T-helper 17 cell (primary cell): ENCODE measurements around the gene STK11. TPM values are rescaled to one million over a fixed set of nuclear protein-coding genes. Genes with fewer than 3 reads are reported as not detected.

Experiments used
- ATAC-seq: fragments of 150-1000 bp; cut with Tn5 transposase; 2 replicates; pipeline ENCODE4 v1.10.0; 2021; ENCODE audit warnings: mild to moderate bottlenecking, moderate library complexity
- DNase-seq, 3 donors: peaks; one replicate each; pipeline versions ENCODE4 v3.0.0 to v3.0.0-alpha.2; 2020 to 2021
- H3K9me3 ChIP-seq: one replicate; pipeline ENCODE4 v1.7.0; 2013; ENCODE audit warnings: low read length, mild to moderate bottlenecking; ENCODE audit not compliant: control insufficient read depth, poor library complexity, severe bottlenecking
- H3K27ac Mint-ChIP-seq: one replicate; pipeline ENCODE4 v1.8.0; 2022; ENCODE audit warnings: mild to moderate bottlenecking, moderate library complexity, mixed read lengths
- H3K27me3 Mint-ChIP-seq: one replicate; pipeline ENCODE4 v1.8.0; 2022; ENCODE audit warnings: mixed read lengths
- H3K36me3 Mint-ChIP-seq: one replicate; pipeline ENCODE4 v1.8.0; 2022; ENCODE audit warnings: low read depth, mixed read lengths
- H3K4me1 Mint-ChIP-seq: one replicate; pipeline ENCODE4 v1.8.0; 2022; ENCODE audit warnings: mild to moderate bottlenecking, mixed read lengths
- H3K4me3 Mint-ChIP-seq: one replicate; pipeline ENCODE4 v1.8.0; 2022; ENCODE audit warnings: mild to moderate bottlenecking, moderate library complexity, mixed read lengths
- total RNA-seq, 4 donors: library from RNA in 2 of 4; stranded (reverse) in 2 of 4; gene quantifications; one replicate each; pipeline ENCODE4 v1.2.3 and lab custom pipeline; 2022 to 2026

The STK11 gene
- total RNA-seq, 2 donors from 2014 or later, result 70.0 to 70.4 TPM

DNA sequence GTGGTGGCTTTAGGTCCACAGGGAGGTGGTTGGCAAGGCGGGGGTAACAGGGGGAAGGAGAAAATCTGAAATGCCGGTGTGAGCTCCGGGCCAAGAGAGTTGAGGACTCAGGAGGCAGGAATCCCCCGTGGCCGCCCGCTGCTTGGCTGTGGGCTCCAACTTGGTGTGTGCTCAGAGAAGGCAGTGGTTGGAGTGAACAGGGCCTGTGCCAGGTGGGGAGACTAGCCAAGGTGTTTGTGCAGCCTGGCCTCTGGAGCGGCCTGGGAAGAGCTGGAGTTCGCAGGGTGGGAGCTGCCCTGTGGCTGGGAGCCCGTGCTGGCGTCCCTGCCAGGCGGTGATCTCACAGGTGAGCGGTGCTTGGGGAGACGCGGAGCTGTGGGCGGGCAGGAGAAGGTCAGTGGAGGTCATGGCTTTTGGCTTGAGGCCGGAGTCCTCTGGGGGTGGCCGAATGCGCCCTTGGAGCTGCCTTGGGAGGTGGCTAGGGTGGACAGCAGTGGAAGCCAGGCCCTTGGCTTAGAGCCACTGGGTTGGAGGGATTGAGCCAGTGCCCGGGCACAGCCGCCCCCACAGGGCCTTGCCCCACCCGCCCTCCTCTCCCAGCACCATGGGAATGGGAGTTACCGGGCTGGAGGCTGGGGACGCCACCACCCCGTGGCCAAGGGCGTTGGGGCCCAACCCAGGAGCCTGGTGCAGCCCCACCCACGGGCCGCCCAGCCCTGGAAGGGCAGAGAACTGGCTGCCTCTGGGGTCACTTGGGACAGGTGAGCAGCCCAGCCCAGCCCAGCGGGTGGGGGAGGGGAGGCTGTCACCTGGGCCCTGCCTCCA lies 56.4 kb downstream of the STK11 start:
- Mint-ChIP-seq H3K27ac (peak overlapping the region; percentile 96), H3K36me3 (peaks cover 2% of the 10 kb centered on the region), H3K27me3 (no peaks in the 10 kb centered on the region), H3K4me1 (peaks cover 47% of the 10 kb centered on the region), H3K4me3 (peak overlapping the region; percentile 94)
- H3K9me3 ChIP-seq, result no peaks in the 10 kb centered on the region
- DNase-seq, result peak in 2 of 3 donors; percentile 46 to 61
- peak; percentile 12 for ATAC-seq

- ATAC-seq (no peak), DNase-seq (no peak)
- H3K27me3 Mint-ChIP-seq, result no peaks in the 10 kb centered on the region
- no peaks in the 10 kb centered on the region for H3K36me3 Mint-ChIP-seq
- peak overlapping the region; percentile 67 for H3K4me3 Mint-ChIP-seq
- no peaks in the 10 kb centered on the region for H3K9me3 ChIP-seq
- peaks cover 47% of the 10 kb centered on the region for H3K4me1 Mint-ChIP-seq
- H3K27ac Mint-ChIP-seq, result peak overlapping the region; percentile 96
Measured at GRCh38 chr19:1262623-1263123, 57.1 kb downstream of the STK11 start.

GRCh38 chr19:1263188-1263587 lies 57.6 kb downstream of the STK11 start:
- Mint-ChIP-seq H3K36me3 (no peaks in the 10 kb centered on the region), H3K27me3 (no peaks in the 10 kb centered on the region), H3K4me3 (peak overlapping the region; percentile 67), H3K27ac (peak overlapping the region; percentile 96), H3K4me1 (peaks cover 43% of the 10 kb centered on the region)
- no peaks in the 10 kb centered on the region for H3K9me3 ChIP-seq
- DNase-seq (no peak), ATAC-seq (no peak)

DNA sequence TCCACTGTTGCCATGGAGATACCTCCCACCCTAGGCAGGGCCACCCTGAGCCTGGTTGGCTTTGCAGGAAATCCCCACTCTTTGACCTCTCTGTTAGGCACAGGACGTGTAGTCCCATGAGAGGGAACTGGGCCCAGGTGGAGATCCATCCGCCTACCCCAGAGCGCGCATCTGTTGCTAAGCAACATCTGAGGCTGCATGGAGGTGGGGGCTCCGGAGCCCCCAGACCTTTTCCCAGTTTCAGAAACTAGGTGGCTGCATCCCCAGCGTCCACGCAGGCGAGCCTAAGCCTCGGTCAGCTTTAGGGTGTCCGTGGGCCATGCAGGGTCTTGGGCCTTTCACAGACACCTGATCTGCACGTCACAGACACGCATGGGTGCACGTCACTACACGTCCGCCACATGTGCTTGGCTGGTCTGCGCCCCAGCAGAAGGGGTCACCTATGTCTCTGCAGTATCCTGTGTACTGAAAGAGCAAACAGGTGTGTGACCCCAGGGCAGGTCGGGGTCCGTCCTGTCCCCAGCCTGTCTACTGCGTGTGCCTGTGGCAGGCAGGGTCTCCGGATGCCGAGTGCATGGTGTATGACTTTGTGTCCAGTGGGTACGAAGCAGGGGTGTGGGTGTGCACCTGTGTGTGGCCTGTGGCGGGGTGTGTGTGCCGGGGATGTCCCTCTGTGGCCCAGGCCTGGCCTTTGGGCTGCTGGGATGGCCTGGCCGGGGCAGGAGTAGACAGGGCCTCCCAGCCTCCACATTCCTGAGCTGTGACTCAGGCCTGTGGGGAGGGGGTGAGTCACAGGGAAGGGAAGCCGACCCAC lies 59.4 kb downstream of the STK11 start:
- Mint-ChIP-seq H3K4me3 (peak overlapping the region; percentile 13), H3K27ac (peak overlapping the region; percentile 39), H3K4me1 (peaks cover 38% of the 10 kb centered on the region), H3K27me3 (no peaks in the 10 kb centered on the region), H3K36me3 (no peaks in the 10 kb centered on the region)
- DNase-seq, result no peak
- no peaks in the 10 kb centered on the region for H3K9me3 ChIP-seq
- ATAC-seq, result no peak

DNA sequence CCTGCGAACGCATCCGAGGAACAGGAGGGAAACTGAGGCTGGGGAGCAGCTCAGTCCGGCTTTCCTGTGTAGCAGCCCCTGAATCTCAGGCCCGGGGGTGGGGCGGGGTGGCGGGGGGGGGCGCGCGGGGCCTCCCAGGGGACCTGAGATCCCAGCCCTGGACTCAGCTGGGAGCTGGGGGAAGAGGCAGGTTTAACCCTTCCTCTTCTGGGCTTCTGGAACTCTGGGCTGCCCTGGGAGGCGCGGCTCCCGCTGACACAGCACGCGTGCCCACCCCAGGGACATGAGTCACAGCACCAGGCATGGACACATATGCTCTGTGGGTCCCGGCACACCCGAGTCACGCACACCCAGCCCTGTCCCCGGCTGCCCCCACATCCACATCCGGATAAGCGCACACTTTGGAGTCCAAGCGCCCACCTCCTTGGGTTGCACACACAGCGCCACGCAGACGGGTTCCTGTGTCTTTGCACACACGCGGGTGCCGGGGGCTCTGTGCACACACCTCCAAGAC lies 60.1 kb downstream of the STK11 start:
- ATAC-seq (no peak), DNase-seq (peak in 1 of 3 donors; percentile 33)
- Mint-ChIP-seq H3K4me1 (peaks cover 43% of the 10 kb centered on the region), H3K36me3 (no peaks in the 10 kb centered on the region), H3K4me3 (peak overlapping the region; percentile 13), H3K27me3 (no peaks in the 10 kb centered on the region), H3K27ac (peak overlapping the region; percentile 39)
- no peaks in the 10 kb centered on the region for H3K9me3 ChIP-seq

GRCh38 chr19:1266129-1266915 lies 60.7 kb downstream of the STK11 start:
- no peaks in the 10 kb centered on the region for H3K9me3 ChIP-seq
- DNase-seq, result peak; percentile 73 to 82 (median 82)
- no peaks in the 10 kb centered on the region for H3K27me3 Mint-ChIP-seq
- peaks cover 3% of the 10 kb centered on the region for H3K36me3 Mint-ChIP-seq
- ATAC-seq, result peak; percentile 38
- peak overlapping the region; percentile 89 for H3K4me3 Mint-ChIP-seq
- H3K4me1 Mint-ChIP-seq, result peaks cover 47% of the 10 kb centered on the region
- no peak overlapping the region for H3K27ac Mint-ChIP-seq

DNA sequence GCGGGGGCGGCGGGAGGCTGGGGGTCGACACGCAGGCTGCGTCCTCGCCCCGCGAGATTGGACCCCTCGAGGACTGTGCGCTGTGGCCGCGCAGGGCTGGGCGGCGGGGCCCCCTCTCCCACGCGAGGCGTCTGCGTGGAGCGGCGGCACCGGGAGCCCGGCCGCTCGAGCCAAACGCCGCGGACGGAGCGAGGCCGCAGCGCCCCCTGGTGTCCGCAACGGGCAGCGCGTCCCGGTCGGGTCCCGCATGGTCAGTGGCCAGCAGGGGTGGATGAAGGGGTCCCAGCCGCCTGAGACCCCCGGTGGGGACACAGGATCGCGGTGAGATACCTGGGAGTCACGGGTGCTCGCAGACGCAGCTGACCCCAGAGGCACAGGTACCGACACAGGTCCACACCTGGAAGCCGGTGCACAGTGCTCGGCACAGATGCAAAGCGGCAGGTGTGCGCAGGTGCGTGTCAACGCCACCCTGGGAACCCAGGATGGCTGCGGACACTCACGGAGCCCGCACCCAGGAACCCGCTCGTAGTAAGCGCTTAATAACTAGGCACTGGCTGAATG lies 61.4 kb downstream of the STK11 start:
- H3K36me3 Mint-ChIP-seq, result peaks cover 4% of the 10 kb centered on the region
- peaks cover 47% of the 10 kb centered on the region for H3K4me1 Mint-ChIP-seq
- ATAC-seq (peak; percentile 15), DNase-seq (peak; percentile 55 to 71 (median 68))
- H3K27ac Mint-ChIP-seq, result peak overlapping the region; percentile 98
- no peaks in the 10 kb centered on the region for H3K9me3 ChIP-seq
- no peaks in the 10 kb centered on the region for H3K27me3 Mint-ChIP-seq
- H3K4me3 Mint-ChIP-seq, result peak overlapping the region; percentile 89

DNA sequence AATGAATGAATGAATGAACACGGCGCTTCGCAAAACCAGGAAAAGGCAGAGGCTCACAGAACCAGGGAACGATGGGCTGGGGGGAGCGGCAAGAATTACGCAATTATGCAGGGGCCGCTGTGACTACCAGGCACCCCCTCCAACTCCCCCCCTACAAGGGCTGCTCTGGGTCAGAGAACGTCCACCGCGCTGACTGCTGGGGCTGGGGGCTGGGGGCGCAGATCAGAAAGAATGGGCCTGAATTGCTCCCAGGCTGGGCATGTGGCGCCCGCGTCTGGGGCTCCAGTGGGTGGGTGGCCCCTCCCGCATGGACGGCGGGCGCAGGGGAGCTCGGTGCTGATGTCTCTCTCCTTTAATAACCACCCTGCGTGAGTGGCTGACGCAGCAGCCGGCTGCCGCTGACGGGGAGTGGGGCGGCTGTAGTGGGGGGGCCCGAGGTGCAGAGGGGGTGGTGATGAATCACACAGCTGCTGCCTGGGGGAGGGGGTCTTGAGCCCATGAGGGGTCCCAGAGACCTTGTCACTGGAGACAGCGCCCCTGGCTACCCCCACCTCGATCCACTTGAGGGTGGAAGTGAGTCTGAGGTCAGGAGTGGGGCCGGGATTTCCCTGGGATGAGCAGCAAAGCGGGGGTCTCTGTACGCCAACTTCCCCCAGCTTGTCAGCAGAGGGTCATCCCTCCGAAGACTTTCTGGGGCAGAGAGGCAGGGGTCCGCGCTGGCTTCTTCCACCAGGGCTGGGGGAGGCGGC lies 62.1 kb downstream of the STK11 start:
- peak in 1 of 3 donors; percentile 35 for DNase-seq
- H3K27ac Mint-ChIP-seq, result peak overlapping the region; percentile 98
- H3K27me3 Mint-ChIP-seq, result no peaks in the 10 kb centered on the region
- peaks cover 48% of the 10 kb centered on the region for H3K4me1 Mint-ChIP-seq
- no peak for ATAC-seq
- peak overlapping the region; percentile 89 for H3K4me3 Mint-ChIP-seq
- H3K36me3 Mint-ChIP-seq, result peaks cover 4% of the 10 kb centered on the region
- no peaks in the 10 kb centered on the region for H3K9me3 ChIP-seq

DNA sequence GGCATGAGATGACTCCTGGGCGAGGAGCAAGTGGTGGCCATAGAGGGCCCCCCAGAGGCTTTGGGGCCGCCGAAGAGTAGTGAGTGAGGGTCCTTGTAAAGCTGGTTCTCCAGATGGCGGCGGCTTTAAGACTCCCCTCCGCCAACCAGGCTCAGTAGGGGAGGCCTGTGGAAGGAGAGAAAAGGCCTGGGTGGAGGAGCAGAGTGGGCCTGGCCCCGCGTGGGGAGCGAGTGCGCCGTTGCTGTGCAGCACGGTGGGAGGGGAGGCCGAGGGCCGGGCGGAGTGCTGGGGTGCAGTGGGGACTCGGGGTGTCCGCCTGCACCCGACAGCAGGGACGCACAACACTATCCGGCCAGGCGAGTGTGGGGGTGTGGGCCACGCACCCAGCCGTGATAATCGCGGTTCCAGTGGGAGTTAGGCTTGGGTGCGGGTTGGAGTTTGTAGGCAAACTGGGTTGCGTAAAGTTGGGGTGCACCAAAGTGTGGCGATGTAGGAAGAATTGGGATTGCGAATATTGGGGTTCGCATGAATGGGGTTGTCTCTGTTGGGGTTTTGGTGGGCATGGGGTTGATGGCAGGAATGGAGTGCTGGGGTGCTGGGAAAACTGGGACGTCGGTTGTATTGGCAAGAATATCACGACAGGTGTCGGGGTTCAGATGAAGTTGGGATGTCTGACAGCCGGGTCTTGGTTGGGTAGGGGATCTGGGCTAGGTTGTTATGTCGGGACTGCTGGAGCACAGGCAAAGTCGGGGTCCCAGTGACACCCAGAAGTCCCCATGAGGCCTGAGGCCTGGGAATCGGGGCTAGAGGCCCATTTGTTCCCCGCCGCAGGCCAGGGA lies 62.9 kb downstream of the STK11 start:
- Mint-ChIP-seq H3K4me1 (peaks cover 48% of the 10 kb centered on the region), H3K36me3 (peaks cover 4% of the 10 kb centered on the region), H3K27me3 (no peaks in the 10 kb centered on the region), H3K4me3 (peak overlapping the region; percentile 89), H3K27ac (peak overlapping the region; percentile 98)
- DNase-seq, result no peak
- no peaks in the 10 kb centered on the region for H3K9me3 ChIP-seq
- no peak for ATAC-seq

DNA sequence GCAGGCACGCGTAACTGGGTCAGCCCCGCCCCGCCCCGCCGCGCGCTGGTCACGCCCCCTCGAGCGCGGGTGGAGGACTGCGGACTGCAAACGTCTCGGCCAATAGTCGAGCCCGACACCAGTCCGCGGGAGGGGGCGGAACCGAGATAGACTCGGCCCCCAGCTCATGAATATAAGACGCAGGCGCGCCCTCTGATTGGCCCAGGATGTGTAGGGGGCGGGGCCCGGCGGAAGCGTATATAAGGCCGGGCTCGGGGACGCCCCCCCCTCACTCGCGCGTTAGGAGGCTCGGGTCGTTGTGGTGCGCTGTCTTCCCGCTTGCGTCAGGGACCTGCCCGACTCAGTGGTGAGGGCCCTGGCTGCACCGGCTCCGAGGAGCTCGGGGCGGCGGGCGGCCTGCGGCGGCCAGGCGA lies 63.5 kb downstream of the STK11 start, which contains the start of gene CIRBP:
TSS of gene CIRBP (plus strand) at position 268 of the 413 bp plus-strand sequence. CDS start 1,602 bp downstream, outside the sequence.
- ATAC-seq (peak; percentile 84), DNase-seq (peak; percentile 99)
- Mint-ChIP-seq H3K27me3 (no peaks in the 10 kb centered on the region), H3K36me3 (peaks cover 4% of the 10 kb centered on the region), H3K4me1 (peaks cover 54% of the 10 kb centered on the region), H3K27ac (peak within 1 kb of the TSS; percentile 98), H3K4me3 (peak within 1 kb of the TSS; percentile 97)
- no peaks in the 10 kb centered on the region for H3K9me3 ChIP-seq
